Heart left ventricle (tissue), 16 donors: Measurements from ENCODE around the gene NHERF1. TPM values are rescaled to one million over a fixed set of nuclear protein-coding genes. Genes with fewer than 3 reads are reported as not detected.

Experiments used
- ATAC-seq, 4 donors: fragments of 200-7000 bp; cut with Tn5 transposase; one replicate each; pipeline ENCODE4 v1.9.1; 2020 to 2022; ENCODE audit warnings: moderate library complexity in 4 of 4, mild to moderate bottlenecking in 3 of 4, moderate number of reproducible peaks in 1 of 4
- DNase-seq, 5 donors: peaks; one replicate each; pipeline ENCODE4 v3.0.0-alpha.2; 2020
- H3K27ac ChIP-seq, 12 donors: fragments of 200-600 bp; sonication (generic) in 4 of 12; one replicate each; pipeline versions ENCODE4 v1.5.0 to v1.8.0; 2016 to 2022; ENCODE audit warnings: mild to moderate bottlenecking in 2 of 12
- H3K27me3 ChIP-seq, 9 donors: fragments of 200-600 bp; sonication (generic) in 2 of 9; one replicate each; pipeline versions ENCODE4 v1.5.1 to v1.8.0; 2016 to 2022; ENCODE audit warnings: mild to moderate bottlenecking in 3 of 9
- H3K36me3 ChIP-seq, 9 donors: fragments of 200-600 bp; sonication (generic) in 2 of 9; one replicate each; pipeline versions ENCODE4 v1.5.0 to v1.8.0; 2018 to 2022; ENCODE audit warnings: mild to moderate bottlenecking in 2 of 9
- H3K4me1 ChIP-seq, 12 donors: fragments of 200-600 bp; sonication (generic) in 4 of 12; one replicate each; pipeline versions ENCODE4 v1.5.0 to v1.8.0; 2016 to 2022; ENCODE audit warnings: mild to moderate bottlenecking in 3 of 12
- H3K4me3 ChIP-seq, 12 donors: fragments of 200-600 bp; sonication (generic) in 4 of 12; one replicate each; pipeline versions ENCODE4 v1.5.0 to v1.8.0; 2017 to 2022; ENCODE audit warnings: mild to moderate bottlenecking in 9 of 12, moderate library complexity in 4 of 12
- H3K9me3 ChIP-seq, 12 donors: fragments of 200-600 bp; sonication (generic) in 4 of 12; one replicate each; pipeline versions ENCODE4 v1.5.0 to v1.8.0; 2016 to 2022; ENCODE audit warnings: mild to moderate bottlenecking in 1 of 12
- POLR2A ChIP-seq, 2 donors: fragments of 450-650 bp; IDR thresholded peaks; one replicate each; pipeline ENCODE4 v1.6.1; 2017; ENCODE audit warnings: antibody characterized with exemption in 2 of 2, mild to moderate bottlenecking in 2 of 2, moderate library complexity in 2 of 2
- WGBS, 4 donors: extraction: QIAGEN DNeasy Blood & Tissue Kit in 2 of 4; methylation state at CpG; one replicate each; pipeline versions ENCODE4 v1.1.5 to v1.1.7; 2013 to 2018; 5-methylcytosine and 5-hydroxymethylcytosine counted together
- intact Hi-C, 10 donors: fragments of 100-400 bp; cut with DNase I; formaldehyde crosslinking; loops; one replicate each; pipeline versions ENCODE4 v1.11.1 to v1.14.2; 2022
- polyA plus RNA-seq, 2 donors: library from polyadenylated mRNA; stranded (reverse); fragments of 200-250 nt; gene quantifications; one replicate each; pipeline ENCODE4 v1.2.3, GENCODE V29; 2013
- total RNA-seq, 9 donors: library from RNA; depleted of rRNA in 2 of 9; stranded (reverse); fragments of >200 nt in 2 of 9; fragmentation: NEBNext Ultra II Directional in 3 of 9; extraction: Animal tissue kit (Norgen Biotek cat#: 25700) in 3 of 9; gene quantifications; one replicate each; pipeline versions ENCODE4 v1.1.0 to v1.2.4, GENCODE V29; 2016 to 2023
- TF ChIP-seq, protein P1 (sequence below), 12 donors: fragments of 200-600 bp; sonication (generic) in 4 of 12; IDR thresholded peaks; one replicate each; pipeline versions ENCODE4 v1.5.0 to v1.8.0; 2018 to 2022; ENCODE audit warnings: antibody characterized with exemption in 12 of 12, mild to moderate bottlenecking in 5 of 12
- donor health status: ischemic (EF 13 %, LVEDD 7.1; RV severe dilation, severe dysfunction).
- donor health status: healthy with polysubstance abuse.
- donor health status: DM: no; HTN: yes; CAD: no.
- donor health status: DM: no; HTN: no; CAD: no.
- donor health status: ischemic (EF 25% LVEDD 6.9; RV normal size, moderate dysfunction).
- donor health status: ischemic (EF 25% LVEDD 5.7; RV mildly dilated, moderate dysfunction).
- donor health status: healthy.
- donor health status: DM: yes; HTN: yes; CAD: no.
- donor health status: ischemic (EF 35%, LVEDD 5.7; RV mildly dilated, moderate dysfunction).
- donor health status: nonischemic (EF 11% LVEDD 7.7; RV severe dilation, severe dysfunction).
- donor health status: DM: yes; HTN: yes; CAD: no.
- donor health status: PGD.
- donor health status: ischemic (EF 29% LVEDD 5.4; RV normal size, mild dysfunction).
- donor health status: nonischemic (EF 23%, LVEDD 6.1; RV moderate dilation, normal function).

Gene NHERF1
- total and polyA plus RNA-seq, 11 donors = 7.5 to 42.2 (median 19.2) TPM

DNA sequence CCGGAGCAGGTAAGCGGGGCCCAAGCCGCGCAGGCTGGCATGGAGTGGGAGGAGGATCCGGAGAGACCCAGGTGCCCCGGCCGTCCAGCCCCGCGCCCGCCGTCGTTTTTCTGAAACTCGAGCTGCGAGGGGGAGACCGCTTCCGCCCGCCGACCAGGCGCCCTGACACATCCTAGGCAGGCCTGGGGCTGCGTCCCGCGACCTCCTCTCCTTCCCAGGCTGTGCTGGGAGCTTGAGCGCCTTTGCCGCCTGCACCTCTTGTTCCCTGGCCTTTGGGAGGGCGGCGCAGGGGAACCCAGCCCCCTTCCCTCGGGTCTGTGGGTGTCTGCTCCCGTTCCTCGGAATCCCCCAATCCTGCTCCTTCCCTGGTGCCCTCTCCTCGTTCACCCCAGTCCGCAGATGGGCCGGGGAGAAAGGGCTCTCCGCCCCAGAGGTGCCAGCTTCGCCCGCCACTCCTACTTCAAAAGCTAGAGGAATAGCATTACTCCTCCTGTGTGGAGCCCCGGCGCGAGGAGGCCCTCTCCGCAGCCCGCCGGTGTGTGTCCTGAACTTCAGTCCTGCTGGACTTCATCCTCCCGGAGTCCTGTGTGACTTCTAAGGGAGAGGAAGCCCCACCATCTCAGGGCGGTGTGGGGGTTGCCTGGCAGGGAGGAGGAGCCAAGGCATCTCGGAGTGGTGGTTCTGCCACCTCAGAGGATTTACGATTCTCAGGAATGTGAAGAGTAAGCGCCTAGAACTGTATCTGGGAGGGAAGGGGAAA, 1.0 kb downstream of the NHERF1 start:
- Histone ChIP-seq H3K9me3 (no peaks in the 10 kb centered on the region), H3K36me3 (no peaks in the 10 kb centered on the region), H3K4me1 (peaks cover 2 to 81% (median 38%) of the 10 kb centered on the region in 12 donors), H3K4me3 (peak overlapping the region; percentile 69 to 100 (median 95)), H3K27me3 (no peaks in the 10 kb centered on the region), H3K27ac (peak overlapping the region in 11 of 12 donors; percentile 1 to 92 (median 85))
- WGBS, 4 donors = 8 to 20% (median 13%) methylated on average over 13 to 46 of the region's 46 CpGs
- peak in 1 of 5 donors; percentile 57 for DNase-seq
- TF ChIP-seq, protein P1, sequence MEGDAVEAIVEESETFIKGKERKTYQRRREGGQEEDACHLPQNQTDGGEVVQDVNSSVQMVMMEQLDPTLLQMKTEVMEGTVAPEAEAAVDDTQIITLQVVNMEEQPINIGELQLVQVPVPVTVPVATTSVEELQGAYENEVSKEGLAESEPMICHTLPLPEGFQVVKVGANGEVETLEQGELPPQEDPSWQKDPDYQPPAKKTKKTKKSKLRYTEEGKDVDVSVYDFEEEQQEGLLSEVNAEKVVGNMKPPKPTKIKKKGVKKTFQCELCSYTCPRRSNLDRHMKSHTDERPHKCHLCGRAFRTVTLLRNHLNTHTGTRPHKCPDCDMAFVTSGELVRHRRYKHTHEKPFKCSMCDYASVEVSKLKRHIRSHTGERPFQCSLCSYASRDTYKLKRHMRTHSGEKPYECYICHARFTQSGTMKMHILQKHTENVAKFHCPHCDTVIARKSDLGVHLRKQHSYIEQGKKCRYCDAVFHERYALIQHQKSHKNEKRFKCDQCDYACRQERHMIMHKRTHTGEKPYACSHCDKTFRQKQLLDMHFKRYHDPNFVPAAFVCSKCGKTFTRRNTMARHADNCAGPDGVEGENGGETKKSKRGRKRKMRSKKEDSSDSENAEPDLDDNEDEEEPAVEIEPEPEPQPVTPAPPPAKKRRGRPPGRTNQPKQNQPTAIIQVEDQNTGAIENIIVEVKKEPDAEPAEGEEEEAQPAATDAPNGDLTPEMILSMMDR (IDR thresholded peaks at IDR 0.05) = peak in 1 of 12 donors; percentile 0
- TF ChIP-seq POLR2A (IDR thresholded peaks at IDR 0.05) = no peak
- ATAC-seq = peak in 1 of 4 donors; percentile 6
- intact Hi-C loops = loop anchor here in 1 of 10 donors (5.0 kb wide), 1 partner anchor 33 kb away; no protein-coding TSS in a partner anchor

DNA sequence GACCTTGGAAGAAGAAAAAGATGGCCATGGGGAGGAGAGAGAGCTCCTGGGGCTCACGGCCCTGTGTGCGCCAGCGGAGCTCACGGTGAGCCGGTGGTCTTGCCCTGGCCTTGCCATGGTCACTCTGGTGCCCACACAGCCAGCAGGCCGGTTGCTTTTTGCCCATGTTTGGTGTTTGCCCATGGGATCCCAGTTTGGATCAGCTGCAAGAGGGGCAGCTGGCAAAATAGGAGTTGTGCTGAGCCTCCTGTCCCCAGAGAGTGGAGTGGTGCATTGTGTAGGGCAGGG, 1.6 kb downstream of the NHERF1 start:
- H3K4me3 ChIP-seq = peak overlapping the region; percentile 69 to 100 (median 95)
- no peaks in the 10 kb centered on the region for H3K9me3 ChIP-seq
- no peak for TF ChIP-seq POLR2A (IDR thresholded peaks at IDR 0.05)
- TF ChIP-seq, protein P1 (IDR thresholded peaks at IDR 0.05) = no peak
- intact Hi-C loops = no loop called here
- peak overlapping the region in 10 of 12 donors; percentile 13 to 92 (median 84) for H3K27ac ChIP-seq
- no peaks in the 10 kb centered on the region for H3K36me3 ChIP-seq
- H3K27me3 ChIP-seq = no peaks in the 10 kb centered on the region
- WGBS, 4 donors = 70 to 78% (median 76%) methylated on average over 6 of the region's 6 CpGs
- DNase-seq (no peak), ATAC-seq (no peak)
- H3K4me1 ChIP-seq = peaks cover 2 to 79% (median 32%) of the 10 kb centered on the region in 12 donors

DNA sequence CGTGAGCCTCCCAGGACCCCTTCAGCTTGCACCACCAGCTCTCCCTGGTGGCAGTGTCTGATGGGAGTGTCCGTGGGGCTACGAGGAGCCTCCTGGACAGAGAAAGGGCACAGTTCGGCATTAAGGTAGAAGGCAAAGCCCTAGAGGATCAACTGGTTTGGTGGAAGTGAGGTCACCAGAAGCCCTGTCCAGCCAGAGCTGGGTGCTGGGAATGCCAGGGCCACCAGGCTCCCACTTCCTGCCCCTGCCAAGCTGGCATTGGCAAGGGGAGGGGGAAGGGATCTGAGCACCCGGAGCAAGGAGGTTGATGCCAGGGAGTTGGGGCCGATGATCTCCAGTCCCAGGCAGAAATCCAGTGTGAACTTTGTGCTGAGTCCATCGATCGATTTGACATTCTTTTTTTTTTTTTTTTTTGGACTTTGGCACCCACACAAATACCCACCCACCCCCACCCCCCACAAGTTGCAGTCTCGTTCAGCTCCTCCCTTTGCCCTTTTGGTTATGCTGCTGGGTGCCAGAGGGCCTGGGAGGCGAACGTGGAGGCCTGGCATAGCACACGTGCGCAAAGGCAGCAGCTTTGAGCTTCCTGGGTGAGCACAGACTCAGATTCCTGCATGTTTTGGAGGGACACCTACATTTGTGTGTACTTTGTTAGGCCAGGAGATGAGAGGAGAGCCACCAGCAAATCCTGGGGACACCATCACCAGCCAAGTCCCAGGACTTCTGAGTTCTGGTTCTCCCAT, 2.1 kb downstream of the NHERF1 start:
- no peaks in the 10 kb centered on the region for H3K27me3 ChIP-seq
- peak in 1 of 4 donors; percentile 9 for ATAC-seq
- peaks cover 2 to 79% (median 30%) of the 10 kb centered on the region in 12 donors for H3K4me1 ChIP-seq

More for the DNA sequence above, 2.1 kb downstream of the NHERF1 start:
- TF ChIP-seq POLR2A (IDR thresholded peaks at IDR 0.05) = no peak
- TF ChIP-seq, protein P1 (IDR thresholded peaks at IDR 0.05) = no peak
- peak in 2 of 5 donors; percentile 48 to 67 for DNase-seq
- no peaks in the 10 kb centered on the region for H3K36me3 ChIP-seq
- peak overlapping the region in 10 of 12 donors; percentile 72 to 100 (median 96) for H3K4me3 ChIP-seq
- peak overlapping the region in 9 of 12 donors; percentile 13 to 92 (median 84) for H3K27ac ChIP-seq
- WGBS, 4 donors = 58 to 71% (median 64%) methylated on average over 12 to 13 of the region's 13 CpGs
- no peaks in the 10 kb centered on the region for H3K9me3 ChIP-seq
- intact Hi-C loops = no loop called here
